Adrenal gland (tissue), 12 donors: ENCODE results near the gene POLR3A. TPM values are rescaled to one million over a fixed set of nuclear protein-coding genes. Genes with fewer than 3 reads are reported as not detected.

Source experiments
- DNase-seq, 7 donors: peaks; one replicate each; pipeline ENCODE4 v3.0.0-alpha.2; 2019 to 2020
- H3K27ac ChIP-seq, 5 donors: fragments of 200-600 bp; sonication (generic) in 4 of 5; 1 replicate in 3 of 5; 2 replicates in 2 of 5; pipeline versions ENCODE4 v1.5.1 to v1.8.0; 2016 to 2020; ENCODE audit warnings: mild to moderate bottlenecking in 1 of 5
- H3K27me3 ChIP-seq: fragments of 200-600 bp; 2 replicates; pipeline ENCODE4 v1.8.0; 2021
- H3K36me3 ChIP-seq, 2 donors: fragments of 200-600 bp; replicated peaks in 1 of 2; 1 replicate in 1 of 2; 2 replicates in 1 of 2; pipeline versions ENCODE4 v1.5.1 to v1.8.0; 2018 to 2022
- H3K4me1 ChIP-seq, 2 donors: fragments of 200-600 bp; replicated peaks in 1 of 2; 1 replicate in 1 of 2; 2 replicates in 1 of 2; pipeline versions ENCODE4 v1.5.1 to v1.8.0; 2018 to 2021
- H3K4me3 ChIP-seq, 4 donors: fragments of 200-600 bp; sonication (generic) in 3 of 4; one replicate each; pipeline ENCODE4 v1.5.1; 2016 to 2018
- H3K9me3 ChIP-seq, 3 donors: fragments of 200-600 bp; sonication (generic) in 1 of 3; replicated peaks in 1 of 3; 1 replicate in 2 of 3; 2 replicates in 1 of 3; pipeline versions ENCODE4 v1.5.1 to v1.8.0; 2016 to 2021
- CTCF ChIP-seq, 6 experiments: fragments of 450-650 bp in 4 of 6; fragments of 200-600 bp in 2 of 6; sonication (generic) in 1 of 6; IDR thresholded peaks; 1 replicate in 5 of 6; 2 replicates in 1 of 6; pipeline versions ENCODE4 v1.5.1 to v1.8.0; 2016 to 2021; ENCODE audit warnings: antibody characterized with exemption in 6 of 6, mild to moderate bottlenecking in 2 of 6, moderate library complexity in 1 of 6
- POLR2A ChIP-seq, 2 donors: fragments of 450-650 bp; IDR thresholded peaks; one replicate each; pipeline ENCODE4 v1.6.1; 2017; ENCODE audit warnings: antibody characterized with exemption in 2 of 2, mild to moderate bottlenecking in 2 of 2, moderate library complexity in 1 of 2
- WGBS, 4 donors: extraction: QIAGEN DNeasy Blood & Tissue Kit in 2 of 4; methylation state at CpG; one replicate each; pipeline versions ENCODE4 v1.1.5 to v1.1.7; 2013 to 2017; 5-methylcytosine and 5-hydroxymethylcytosine counted together
- intact Hi-C, 2 donors: fragments of 100-400 bp; cut with DNase I; formaldehyde crosslinking; loops; one replicate each; pipeline versions ENCODE4 v1.14.1 to v1.15.0; 2022 to 2023
- polyA plus RNA-seq, 3 donors: library from polyadenylated mRNA; stranded (reverse); fragments of 200-250 nt in 2 of 3; fragments of 350-450 nt in 1 of 3; fragmentation: Illumina TruSeq in 1 of 3; extraction: RNeasy Lipid Tissue Mini Kit (QIAGEN cat#74804) in 1 of 3; gene quantifications; one replicate each; pipeline ENCODE4 v1.2.3, GENCODE V29; 2013 to 2014
- total RNA-seq, 9 donors: library from RNA; depleted of rRNA in 4 of 9; stranded (reverse); fragments of >200 nt in 4 of 9; fragments of 120-200 nt in 1 of 9; fragmentation: NEBNext Ultra II Directional in 1 of 9; extraction: Animal tissue kit (Norgen Biotek cat#: 25700) in 1 of 9; gene quantifications; one replicate each; pipeline versions ENCODE4 v1.1.0 to v1.2.4, GENCODE V29; 2013 to 2023
- donor health status: healthy with polysubstance abuse.
- donor health status: Bipolar disorder and iron deficiency.
- donor health status: DM: yes; HTN: yes; CAD: no.
- donor health status: DM: no; HTN: no; CAD: no.
- donor health status: DM: no; HTN: no; CAD: no.
- donor health status: DM: yes; HTN: yes; CAD: no.

POLR3A gene
- total and polyA plus RNA-seq, 12 donors, result 6.8 to 18.4 (median 14.8) TPM

GRCh38 chr10:77977934-77978333 lies 51.4 kb downstream of the POLR3A start:
- intact Hi-C loops, result loop anchor here in 1 of 2 donors (5.0 kb wide), 1 partner anchor 51 kb away; the partner anchor contains the start of gene DLG5
- Histone ChIP-seq H3K27ac (peak overlapping the region in 3 of 5 donors; percentile 43 to 63 (median 53)), H3K4me1 (peaks cover 7 to 8% of the 10 kb centered on the region in 2 donors), H3K36me3 (peaks cover 0 to 59% of the 10 kb centered on the region in 2 donors), H3K9me3 (no peaks in the 10 kb centered on the region), H3K27me3 (no peaks in the 10 kb centered on the region), H3K4me3 (no peak overlapping the region)
- TF ChIP-seq CTCF (IDR thresholded peaks at IDR 0.05) (no peak), POLR2A (IDR thresholded peaks at IDR 0.05) (no peak)
- no peak for DNase-seq
- WGBS, 4 donors, result 93 to 100% (median 95%) methylated on average over 3 of the region's 3 CpGs

GRCh38 chr10:77977016-77977415 lies 52.3 kb downstream of the POLR3A start:
- intact Hi-C loops, result loop anchor here in 1 of 2 donors (5.0 kb wide), 1 partner anchor 50 kb away; the partner anchor contains the start of gene DLG5

GRCh38 chr10:77975086-77975666 lies 54.1 kb downstream of the POLR3A start:
- H3K27ac ChIP-seq, result peak overlapping the region in 1 of 5 donors; percentile 29
- peaks cover 0 to 35% of the 10 kb centered on the region in 2 donors for H3K36me3 ChIP-seq
- TF ChIP-seq CTCF (IDR thresholded peaks at IDR 0.05), result no peak
- H3K4me1 ChIP-seq, result peaks cover 20 to 21% of the 10 kb centered on the region in 2 donors
- WGBS, 4 donors, result 83 to 87% (median 85%) methylated on average over 9 of the region's 9 CpGs
- H3K4me3 ChIP-seq, result no peak overlapping the region
- no peaks in the 10 kb centered on the region for H3K9me3 ChIP-seq
- H3K27me3 ChIP-seq, result no peaks in the 10 kb centered on the region
- no peak for DNase-seq
- intact Hi-C loops, result loop anchor here in 1 of 2 donors (5.0 kb wide), 1 partner anchor 48 kb away; the partner anchor contains the start of gene DLG5

More at GRCh38 chr10:77977016-77977415, 52.3 kb downstream of the POLR3A start:
- TF ChIP-seq POLR2A (IDR thresholded peaks at IDR 0.05), result no peak
- no peak for TF ChIP-seq CTCF (IDR thresholded peaks at IDR 0.05)
- Histone ChIP-seq H3K9me3 (no peaks in the 10 kb centered on the region), H3K27ac (no peak overlapping the region), H3K27me3 (no peaks in the 10 kb centered on the region), H3K36me3 (peaks cover 0 to 50% of the 10 kb centered on the region in 2 donors), H3K4me1 (peaks cover 7 to 8% of the 10 kb centered on the region in 2 donors), H3K4me3 (no peak overlapping the region)
- 92 to 96% (median 92%) methylated on average over 4 to 7 of the region's 7 CpGs for WGBS, 4 donors
- no peak for DNase-seq

- WGBS, 4 donors, result 78 to 82% (median 80%) methylated on average over 7 to 8 of the region's 8 CpGs
- Histone ChIP-seq H3K27ac (peak overlapping the region in 1 of 5 donors; percentile 29), H3K9me3 (no peaks in the 10 kb centered on the region), H3K27me3 (no peaks in the 10 kb centered on the region), H3K36me3 (peaks cover 0 to 28% of the 10 kb centered on the region in 2 donors), H3K4me1 (peaks cover 20 to 21% of the 10 kb centered on the region in 2 donors), H3K4me3 (no peak overlapping the region)
- TF ChIP-seq POLR2A (IDR thresholded peaks at IDR 0.05), result no peak
- no peak for TF ChIP-seq CTCF (IDR thresholded peaks at IDR 0.05)
- DNase-seq, result peak in 2 of 7 donors; percentile 25 to 62
- intact Hi-C loops, result loop anchor here in 1 of 2 donors (5.0 kb wide), 1 partner anchor 47 kb away; the partner anchor contains the start of gene DLG5
These were observed 54.8 kb downstream of the POLR3A start for GRCh38 chr10:77974396-77975074.
